ENCODE data around the gene PTOV1. TPM values are rescaled to one million over a fixed set of nuclear protein-coding genes. Genes with fewer than 3 reads are reported as not detected.

Gene PTOV1
- total RNA-seq, 1 experiment from 2014 or later = 331 TPM

DNA sequence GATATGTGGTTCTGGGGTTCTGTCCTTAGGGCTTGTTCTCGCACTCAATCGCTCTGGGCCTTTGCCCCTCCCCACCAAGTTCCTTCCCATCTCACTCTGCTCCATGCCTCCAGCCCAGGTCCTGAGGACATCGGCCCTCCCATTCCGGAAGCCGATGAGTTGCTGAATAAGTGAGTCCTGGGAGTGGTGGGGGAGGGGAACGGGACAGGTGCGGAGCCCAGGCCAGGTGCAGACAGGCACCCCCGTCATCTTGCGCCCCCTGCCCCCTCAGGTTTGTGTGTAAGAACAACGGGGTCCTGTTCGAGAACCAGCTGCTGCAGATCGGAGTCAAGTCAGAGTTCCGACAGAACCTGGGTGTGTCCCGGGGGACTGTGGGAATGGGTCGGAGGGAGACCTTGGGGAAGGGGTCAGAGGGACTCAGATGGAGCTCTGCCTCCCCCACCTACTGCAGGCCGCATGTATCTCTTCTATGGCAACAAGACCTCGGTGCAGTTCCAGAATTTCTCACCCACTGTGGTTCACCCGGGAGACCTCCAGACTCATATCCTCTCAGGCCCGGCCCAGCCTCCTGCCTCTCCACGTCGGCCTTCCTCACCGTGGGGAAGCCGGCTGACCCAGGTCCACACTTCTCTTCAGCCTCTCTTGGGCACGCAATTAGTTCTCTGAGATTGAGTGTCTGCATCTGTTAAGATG is 48.0 kb upstream of the PTOV1 start:
- peaks cover 28% of the 10 kb centered on the region for H3K36me3 ChIP-seq (ENCODE audit: insufficient read depth, low read length, poor library complexity, severe bottlenecking)
- no peak for DNase-seq (ENCODE audit: low spot score)
- intact Hi-C loops (cut with micrococcal nuclease; ENCODE audit: unreplicated experiment) = no loop called here
- H3K27ac ChIP-seq (ENCODE audit: low read depth, low read length, poor library complexity, severe bottlenecking) = no peak overlapping the region
- no peak for TF ChIP-seq EZH2 (IDR thresholded peaks at IDR 0.05; ENCODE audit: borderline replicate concordance, low read depth, low read length, poor library complexity, severe bottlenecking)
- TF ChIP-seq, protein P1, sequence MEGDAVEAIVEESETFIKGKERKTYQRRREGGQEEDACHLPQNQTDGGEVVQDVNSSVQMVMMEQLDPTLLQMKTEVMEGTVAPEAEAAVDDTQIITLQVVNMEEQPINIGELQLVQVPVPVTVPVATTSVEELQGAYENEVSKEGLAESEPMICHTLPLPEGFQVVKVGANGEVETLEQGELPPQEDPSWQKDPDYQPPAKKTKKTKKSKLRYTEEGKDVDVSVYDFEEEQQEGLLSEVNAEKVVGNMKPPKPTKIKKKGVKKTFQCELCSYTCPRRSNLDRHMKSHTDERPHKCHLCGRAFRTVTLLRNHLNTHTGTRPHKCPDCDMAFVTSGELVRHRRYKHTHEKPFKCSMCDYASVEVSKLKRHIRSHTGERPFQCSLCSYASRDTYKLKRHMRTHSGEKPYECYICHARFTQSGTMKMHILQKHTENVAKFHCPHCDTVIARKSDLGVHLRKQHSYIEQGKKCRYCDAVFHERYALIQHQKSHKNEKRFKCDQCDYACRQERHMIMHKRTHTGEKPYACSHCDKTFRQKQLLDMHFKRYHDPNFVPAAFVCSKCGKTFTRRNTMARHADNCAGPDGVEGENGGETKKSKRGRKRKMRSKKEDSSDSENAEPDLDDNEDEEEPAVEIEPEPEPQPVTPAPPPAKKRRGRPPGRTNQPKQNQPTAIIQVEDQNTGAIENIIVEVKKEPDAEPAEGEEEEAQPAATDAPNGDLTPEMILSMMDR (conservative IDR thresholded peaks at IDR 0.05; ENCODE audit: low read depth, low read length) = no peak
- no TSS peak for BruUV-seq (replicated peaks)
- H3K4me3 ChIP-seq (ENCODE audit: low read depth, low read length, poor library complexity, severe bottlenecking) = no peak overlapping the region
- POLR2A ChIA-PET (ENCODE audit: low non-redundant PET) = no interaction called here
- peaks cover 9% of the 10 kb centered on the region for H3K4me1 ChIP-seq (ENCODE audit: insufficient read depth, low read length, poor library complexity, severe bottlenecking)
- CTCF ChIA-PET = no interaction called here
- H3K27me3 ChIP-seq (replicated peaks; ENCODE audit: insufficient read depth, low read depth, low read length, poor library complexity) = no peaks in the 10 kb centered on the region
- no peaks in the 10 kb centered on the region for H3K9me3 ChIP-seq (ENCODE audit: low read depth, low read length, poor library complexity, severe bottlenecking)

DNA sequence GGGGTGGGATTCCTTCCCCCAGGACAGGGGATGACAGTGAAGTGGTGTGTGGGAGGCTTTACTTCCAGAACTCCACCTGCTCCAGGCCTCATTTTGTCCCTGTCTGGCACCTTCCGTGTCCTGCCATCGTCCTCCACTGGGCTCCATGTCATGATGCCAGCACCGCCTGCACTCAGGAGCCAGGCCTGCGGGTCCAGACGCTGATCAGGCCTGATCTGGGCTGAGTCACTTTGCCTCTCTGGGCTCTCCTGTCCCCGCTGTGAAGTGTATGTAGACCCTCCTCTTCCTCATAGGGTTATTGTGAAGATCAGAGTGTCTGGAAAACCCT is 47.5 kb upstream of the PTOV1 start:
- Histone ChIP-seq H3K27me3 (replicated peaks; ENCODE audit: insufficient read depth, low read depth, low read length, poor library complexity) (no peaks in the 10 kb centered on the region), H3K4me3 (ENCODE audit: low read depth, low read length, poor library complexity, severe bottlenecking) (no peak overlapping the region), H3K4me1 (ENCODE audit: insufficient read depth, low read length, poor library complexity, severe bottlenecking) (peaks cover 12% of the 10 kb centered on the region), H3K9me3 (ENCODE audit: low read depth, low read length, poor library complexity, severe bottlenecking) (no peaks in the 10 kb centered on the region), H3K27ac (ENCODE audit: low read depth, low read length, poor library complexity, severe bottlenecking) (no peak overlapping the region), H3K36me3 (ENCODE audit: insufficient read depth, low read length, poor library complexity, severe bottlenecking) (peaks cover 28% of the 10 kb centered on the region)
- no TSS peak for BruUV-seq (replicated peaks)
- TF ChIP-seq, protein P1 (conservative IDR thresholded peaks at IDR 0.05; ENCODE audit: low read depth, low read length) = no peak
- TF ChIP-seq EZH2 (IDR thresholded peaks at IDR 0.05; ENCODE audit: borderline replicate concordance, low read depth, low read length, poor library complexity, severe bottlenecking) = no peak
- intact Hi-C loops (cut with micrococcal nuclease; ENCODE audit: unreplicated experiment) = no loop called here
- ChIA-PET CTCF (no interaction called here), POLR2A (ENCODE audit: low non-redundant PET) (no interaction called here)
- no peak for DNase-seq (ENCODE audit: low spot score)

DNA sequence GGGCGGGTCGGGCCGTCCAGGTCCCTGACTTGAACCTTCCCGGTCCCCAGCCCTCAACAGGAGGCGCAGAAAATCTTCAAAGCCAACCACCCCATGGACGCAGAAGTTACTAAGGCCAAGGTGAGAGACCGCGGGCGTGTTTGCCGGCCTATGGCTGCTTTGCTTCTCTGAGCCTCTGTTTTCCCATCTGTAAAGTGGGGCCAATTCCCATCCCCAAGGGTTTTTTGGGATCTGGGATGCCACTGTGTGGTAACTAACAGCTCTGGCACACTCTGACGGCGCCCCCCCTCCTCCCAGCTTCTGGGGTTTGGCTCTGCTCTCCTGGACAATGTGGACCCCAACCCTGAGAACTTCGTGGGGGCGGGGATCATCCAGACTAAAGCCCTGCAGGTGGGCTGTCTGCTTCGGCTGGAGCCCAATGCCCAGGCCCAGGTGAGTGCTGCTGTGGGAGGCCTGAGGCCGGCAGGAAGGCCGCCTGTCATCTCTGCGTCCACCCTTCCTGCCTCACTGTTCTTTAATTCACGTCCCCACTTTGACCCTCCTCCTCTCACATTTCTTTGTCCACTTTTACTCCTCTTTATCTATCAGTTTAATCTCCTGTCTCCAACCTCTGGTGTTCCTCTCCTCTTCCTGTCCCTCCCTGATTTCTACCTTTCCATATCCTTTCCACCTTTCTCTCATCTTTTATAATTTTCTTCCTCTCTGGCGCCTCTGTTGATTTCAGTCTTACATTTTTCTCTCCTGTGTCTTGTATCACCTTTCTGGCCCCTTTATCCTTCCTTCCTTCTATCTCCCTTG is 44.9 kb upstream of the PTOV1 start:
- no TSS peak for BruUV-seq (replicated peaks)
- intact Hi-C loops (cut with micrococcal nuclease; ENCODE audit: unreplicated experiment) = no loop called here

More for the DNA sequence above, 44.9 kb upstream of the PTOV1 start:
- no peaks in the 10 kb centered on the region for H3K27me3 ChIP-seq (replicated peaks; ENCODE audit: insufficient read depth, low read depth, low read length, poor library complexity)
- CTCF ChIA-PET = interaction anchor here (0.6 kb wide), 1 partner anchor 142 kb away, joined by 3 read pairs; no protein-coding TSS in a partner anchor
- POLR2A ChIA-PET (ENCODE audit: low non-redundant PET) = no interaction called here
- H3K9me3 ChIP-seq (ENCODE audit: low read depth, low read length, poor library complexity, severe bottlenecking) = no peaks in the 10 kb centered on the region
- H3K36me3 ChIP-seq (ENCODE audit: insufficient read depth, low read length, poor library complexity, severe bottlenecking) = peaks cover 18% of the 10 kb centered on the region
- no peak for DNase-seq (ENCODE audit: low spot score)
- peaks cover 28% of the 10 kb centered on the region for H3K4me1 ChIP-seq (ENCODE audit: insufficient read depth, low read length, poor library complexity, severe bottlenecking)
- H3K4me3 ChIP-seq (ENCODE audit: low read depth, low read length, poor library complexity, severe bottlenecking) = no peak overlapping the region
- TF ChIP-seq, protein P1 (conservative IDR thresholded peaks at IDR 0.05; ENCODE audit: low read depth, low read length) = no peak
- no peak for TF ChIP-seq EZH2 (IDR thresholded peaks at IDR 0.05; ENCODE audit: borderline replicate concordance, low read depth, low read length, poor library complexity, severe bottlenecking)
- no peak overlapping the region for H3K27ac ChIP-seq (ENCODE audit: low read depth, low read length, poor library complexity, severe bottlenecking)
